NCI-H2029 treated with DMSO at 0.1 percent for 48 hours (cell line): ENCODE results near the gene LRRK2.
"Not testable (repeated sequence)": the region's sequence is repeated elsewhere in the genome, so short reads cannot be mapped to it uniquely, and the experiment has no call there.

Experiments
- DNase-seq: peaks from one replicate; lab custom pipeline; 2025; lab: John Stamatoyannopoulos, UW

Gene LRRK2

DNA sequence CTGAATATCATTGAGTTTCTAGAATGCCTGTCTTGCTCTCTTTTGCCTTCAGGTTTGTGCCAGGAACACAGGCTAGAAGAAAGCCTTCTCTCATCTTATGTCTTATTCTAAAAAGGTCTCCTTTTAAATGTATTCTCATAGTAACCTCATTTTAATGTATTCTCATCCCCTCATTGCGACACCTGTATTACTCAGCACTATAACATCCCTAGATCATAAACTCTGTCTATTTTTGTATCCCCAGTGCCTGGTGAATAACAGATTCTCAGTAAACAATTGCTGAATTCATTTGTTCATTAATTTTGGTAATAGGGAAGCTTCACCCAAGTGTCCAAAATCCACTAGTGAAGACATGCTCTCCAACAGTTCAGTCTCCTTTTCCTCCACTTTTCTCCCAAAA lies 8.8 kb upstream of the LRRK2 start:
- DNase-seq = no peak

DNA sequence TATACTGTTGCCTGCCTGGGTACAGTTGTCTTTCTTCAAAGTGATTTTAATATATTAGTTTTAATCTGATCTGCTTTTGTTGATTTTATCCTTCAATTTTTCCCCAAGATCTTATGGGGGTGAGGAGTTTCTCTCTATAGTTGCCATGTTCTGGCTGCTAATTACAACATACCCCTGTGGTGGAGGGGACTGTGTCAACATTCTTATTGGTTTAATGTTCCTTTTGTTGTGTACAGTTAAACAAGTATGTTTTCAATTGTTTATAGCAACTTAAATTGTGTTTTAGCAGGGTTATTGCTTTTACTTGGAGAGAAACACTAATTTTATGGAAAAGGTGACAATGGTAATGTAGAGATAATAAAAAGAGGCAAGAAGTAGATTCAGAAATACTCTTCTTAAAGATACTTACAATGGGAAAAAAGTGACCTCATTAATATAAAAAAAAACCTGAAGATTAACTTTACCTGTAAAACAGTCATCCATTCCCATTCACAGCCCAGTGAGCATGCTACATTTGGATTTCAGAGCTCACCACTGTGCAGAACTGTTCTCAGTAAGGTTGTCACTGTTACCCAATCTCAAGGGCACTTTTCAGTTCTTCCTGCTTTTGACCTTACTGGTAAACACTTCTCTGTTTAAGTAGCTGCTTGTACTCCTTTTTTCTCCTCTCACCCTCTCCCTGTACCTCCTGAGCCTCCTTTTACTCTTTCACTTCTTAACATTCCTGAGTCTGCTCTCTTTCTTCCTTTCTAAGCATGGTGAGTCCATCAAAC lies 8.1 kb upstream of the LRRK2 start:
- DNase-seq = no peak

DNA sequence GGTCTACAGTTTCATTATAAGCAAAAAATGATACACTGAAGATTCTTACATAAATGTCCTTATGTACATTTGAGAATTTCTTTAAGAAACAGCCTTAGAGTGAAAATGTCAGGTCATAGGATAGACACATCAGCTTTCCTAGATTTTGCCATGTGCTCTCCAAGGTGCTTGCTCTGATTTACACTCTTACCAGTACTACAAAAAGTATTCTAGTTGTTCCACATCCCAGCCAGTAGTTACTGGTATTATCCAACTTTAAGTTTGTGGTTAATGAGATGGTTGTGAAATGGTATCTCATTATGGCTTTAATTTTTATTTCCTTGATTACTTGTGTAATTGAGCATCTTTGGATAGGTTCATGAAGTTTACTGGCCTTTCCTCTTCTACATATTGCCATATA lies 5.0 kb upstream of the LRRK2 start:
- DNase-seq = no peak

DNA sequence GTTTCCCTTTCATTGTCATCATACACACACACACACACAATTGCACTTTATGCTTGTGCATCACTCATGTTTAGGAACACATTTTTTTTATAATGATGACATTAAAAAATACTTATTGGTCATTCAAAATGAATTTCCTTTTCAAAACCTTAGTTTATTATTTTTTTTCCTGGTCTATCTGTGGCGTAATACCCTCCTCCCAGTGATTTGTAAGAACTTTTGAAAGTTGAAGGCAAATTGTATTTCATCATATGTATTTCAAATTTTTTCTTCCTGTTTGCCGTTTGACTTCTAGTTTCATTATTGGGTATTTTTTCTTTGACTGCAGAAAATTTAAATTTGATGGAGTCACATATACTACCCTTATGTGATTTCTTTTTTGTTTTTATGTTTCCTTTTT lies 2.5 kb upstream of the LRRK2 start:
- DNase-seq = no peak

DNA sequence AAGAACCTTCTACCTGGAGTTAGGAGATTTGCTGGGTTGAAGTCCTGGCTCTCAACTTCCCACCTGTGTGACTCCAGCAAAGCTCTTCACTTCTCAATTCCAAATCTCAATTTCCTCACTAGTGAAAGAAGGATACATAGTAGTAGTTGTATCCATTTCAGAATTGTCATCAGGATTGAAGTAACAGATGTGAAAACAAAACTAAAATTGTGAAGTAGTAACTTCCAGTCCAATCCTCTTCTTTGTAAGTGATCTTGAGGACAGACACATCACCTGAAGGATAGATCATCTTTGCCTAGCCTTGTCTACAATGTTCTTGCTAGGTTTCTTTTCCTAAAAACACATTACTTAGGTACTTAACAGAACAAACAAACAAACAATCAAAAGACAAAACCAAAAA lies 1.2 kb upstream of the LRRK2 start:
- no peak for DNase-seq

DNA sequence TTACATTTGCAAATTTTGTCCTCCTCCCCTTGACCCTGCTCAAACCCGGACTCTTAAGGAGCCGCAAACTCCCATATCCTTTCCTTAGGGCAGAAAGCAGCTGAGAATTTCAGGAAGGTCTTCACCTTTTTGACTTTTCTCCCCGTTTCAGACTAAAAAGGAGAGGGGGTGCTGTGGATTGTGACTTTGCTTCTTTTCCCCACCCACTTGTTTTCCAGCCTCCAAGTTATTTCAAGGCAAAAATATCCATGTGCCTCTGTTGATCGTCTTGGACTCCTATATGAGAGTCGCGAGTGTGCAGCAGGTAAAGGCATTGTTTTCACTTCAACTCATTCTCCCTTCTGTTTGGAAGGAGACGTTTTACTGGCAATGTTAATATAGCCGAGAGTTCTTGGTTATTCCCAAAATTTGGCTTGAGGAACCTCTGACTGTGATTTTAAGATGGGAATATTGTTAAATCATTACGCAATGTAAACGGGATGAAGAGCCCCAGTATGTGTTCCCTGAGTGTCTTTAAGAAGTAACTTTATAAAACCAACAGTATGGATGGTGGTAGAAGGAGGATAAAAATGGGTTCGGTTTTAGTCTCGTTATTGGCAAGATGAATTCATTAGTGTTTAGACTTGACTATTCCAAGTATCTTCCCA lies 663 bp downstream of the LRRK2 start:
- no peak for DNase-seq

DNA sequence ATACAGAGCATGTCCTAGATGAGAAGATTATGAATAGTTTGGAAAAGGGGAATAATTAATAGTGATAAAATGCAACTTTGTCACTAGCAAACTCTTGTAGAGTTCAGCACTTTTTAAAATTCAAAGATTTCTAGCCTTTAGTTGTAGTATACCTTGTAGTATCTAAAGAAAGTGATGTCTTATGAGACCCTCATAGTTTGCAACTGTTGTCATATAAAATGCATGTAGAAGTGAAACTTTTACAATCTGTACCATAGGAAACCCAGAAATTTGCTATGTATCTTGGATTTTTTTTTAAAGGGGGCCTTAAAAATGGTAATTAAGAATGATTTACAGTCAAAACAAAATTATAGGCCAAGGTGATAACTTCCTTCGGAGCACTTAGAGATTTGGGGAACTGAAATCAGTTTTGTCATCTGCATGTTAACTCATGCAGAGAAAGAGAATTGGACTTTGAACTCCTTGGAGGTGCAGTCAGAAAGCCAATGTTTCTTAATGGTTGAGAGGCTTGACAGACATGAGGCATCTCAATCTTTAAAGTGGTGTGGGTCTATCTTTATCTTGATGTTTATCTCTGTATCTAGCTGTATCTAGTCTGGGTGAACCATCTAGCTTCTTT lies 1.3 kb downstream of the LRRK2 start:
- DNase-seq = no peak

DNA sequence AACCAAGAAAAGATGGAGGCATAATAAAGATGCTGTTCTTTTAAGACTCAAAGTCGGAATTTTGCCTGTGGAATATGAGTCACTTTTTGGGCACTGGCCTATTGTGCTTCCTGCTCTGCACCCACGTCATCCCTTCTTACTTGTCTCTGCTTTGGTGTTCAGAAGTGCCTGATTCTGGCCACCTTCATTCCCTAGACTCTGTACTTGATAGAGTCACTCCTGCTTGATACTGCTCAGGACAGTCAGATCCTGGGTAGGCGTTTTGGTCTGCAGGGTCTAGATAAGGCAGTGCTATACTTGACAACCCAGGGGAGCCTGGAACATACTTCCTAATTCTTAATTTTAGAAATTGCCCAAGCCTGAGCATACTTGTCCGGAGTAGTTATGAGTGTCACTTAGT lies 1.9 kb downstream of the LRRK2 start:
- no peak for DNase-seq

DNA sequence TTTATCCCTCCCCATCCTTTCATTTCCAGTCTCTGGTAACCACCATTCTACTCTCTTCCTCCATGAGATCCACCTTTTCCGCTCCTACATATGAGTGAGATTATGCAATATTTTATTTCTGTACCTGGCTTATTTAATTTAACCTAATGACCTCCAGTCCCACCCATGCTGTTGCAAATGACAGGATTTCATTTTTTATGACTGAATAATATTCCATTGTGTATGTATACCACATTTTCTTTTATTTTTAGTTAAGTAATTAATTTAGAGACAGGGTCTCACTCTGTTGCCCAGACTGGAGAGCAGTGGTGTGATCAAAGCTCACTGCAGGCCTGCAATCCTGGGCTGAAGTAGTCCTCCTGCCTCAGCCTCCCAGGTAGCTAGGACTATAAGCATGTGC lies 2.6 kb downstream of the LRRK2 start:
- DNase-seq = no peak

DNA sequence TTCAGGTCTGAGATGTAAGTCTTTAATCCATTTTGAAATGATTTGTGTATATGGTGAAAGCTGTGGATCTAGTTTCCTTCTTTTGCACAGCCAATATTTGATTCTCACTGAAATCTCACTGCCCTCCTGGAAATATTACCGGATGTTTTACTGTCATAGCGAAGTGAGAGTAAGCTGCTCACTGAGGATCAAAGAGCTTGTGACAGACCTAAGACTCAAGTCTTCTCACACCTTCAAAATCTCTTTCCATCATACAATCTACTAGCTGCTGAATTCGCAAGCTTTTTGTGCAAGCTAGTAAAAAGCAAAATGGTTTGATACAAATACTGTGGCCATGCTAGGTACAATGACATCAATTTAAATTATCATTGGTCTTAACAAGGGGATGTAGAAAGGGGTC lies 3.9 kb downstream of the LRRK2 start:
- DNase-seq = no peak

DNA sequence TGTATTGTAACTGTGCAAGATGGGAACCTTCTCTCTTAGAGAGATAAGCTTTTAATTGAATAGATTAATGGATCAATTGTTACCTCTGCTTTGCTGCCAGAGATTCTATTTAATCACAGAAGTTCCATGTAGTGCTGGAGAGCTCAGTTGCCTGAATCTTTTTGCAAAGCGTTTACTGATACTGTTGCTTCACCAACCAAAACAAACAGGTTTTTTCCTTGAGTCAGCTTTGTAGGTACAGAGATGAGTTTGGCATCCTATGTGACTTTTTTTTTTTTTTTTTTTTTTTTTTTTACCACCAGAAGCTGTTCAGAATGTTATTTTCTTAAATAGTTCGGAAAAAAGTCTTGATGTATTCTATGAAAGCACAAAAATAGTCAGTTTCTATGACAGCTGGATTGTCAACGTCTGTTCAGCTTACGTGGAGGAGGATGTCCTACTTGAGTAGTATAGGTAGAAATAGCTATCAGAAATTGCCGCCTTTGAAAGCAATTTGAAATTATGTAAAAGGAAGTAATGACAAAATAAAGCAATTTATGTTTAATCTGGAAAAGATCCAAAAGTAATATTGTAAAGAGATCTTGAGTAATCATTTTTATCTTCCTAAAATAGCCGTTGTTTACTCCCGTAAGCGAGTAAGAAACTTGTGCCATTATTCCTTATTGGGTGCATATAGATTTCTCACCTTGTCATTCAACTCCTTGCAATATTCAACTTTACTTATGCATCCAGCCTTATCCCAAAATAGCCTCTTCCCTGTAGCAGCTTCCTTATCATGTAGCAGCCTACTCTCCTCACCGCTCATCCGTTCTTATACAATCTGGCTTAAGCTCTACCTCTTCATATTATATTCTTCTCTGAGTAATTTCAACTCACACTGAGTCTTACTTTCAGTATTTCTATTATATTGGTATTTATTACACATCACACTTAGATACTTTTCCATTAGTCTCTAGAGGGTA lies 5.2 kb downstream of the LRRK2 start:
- no peak for DNase-seq

DNA sequence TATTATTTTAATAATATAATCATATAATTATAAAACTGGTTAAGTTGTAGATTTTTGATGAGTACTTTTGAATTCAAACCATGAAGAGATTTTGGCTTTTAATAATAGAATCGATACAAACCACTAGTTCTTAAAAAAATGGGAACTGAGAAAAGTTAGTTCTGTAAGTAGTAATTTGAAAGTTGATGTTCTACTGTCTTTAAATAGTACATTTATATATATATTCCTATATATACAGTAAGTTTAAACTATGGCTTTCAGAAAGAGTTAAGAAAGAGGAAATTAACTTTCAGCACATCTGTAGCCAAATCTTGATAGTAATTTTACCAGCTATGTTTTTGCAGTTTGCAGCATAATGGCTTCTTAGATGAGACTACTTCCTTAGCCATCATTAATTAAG lies 7.8 kb downstream of the LRRK2 start:
- DNase-seq = no peak

DNA sequence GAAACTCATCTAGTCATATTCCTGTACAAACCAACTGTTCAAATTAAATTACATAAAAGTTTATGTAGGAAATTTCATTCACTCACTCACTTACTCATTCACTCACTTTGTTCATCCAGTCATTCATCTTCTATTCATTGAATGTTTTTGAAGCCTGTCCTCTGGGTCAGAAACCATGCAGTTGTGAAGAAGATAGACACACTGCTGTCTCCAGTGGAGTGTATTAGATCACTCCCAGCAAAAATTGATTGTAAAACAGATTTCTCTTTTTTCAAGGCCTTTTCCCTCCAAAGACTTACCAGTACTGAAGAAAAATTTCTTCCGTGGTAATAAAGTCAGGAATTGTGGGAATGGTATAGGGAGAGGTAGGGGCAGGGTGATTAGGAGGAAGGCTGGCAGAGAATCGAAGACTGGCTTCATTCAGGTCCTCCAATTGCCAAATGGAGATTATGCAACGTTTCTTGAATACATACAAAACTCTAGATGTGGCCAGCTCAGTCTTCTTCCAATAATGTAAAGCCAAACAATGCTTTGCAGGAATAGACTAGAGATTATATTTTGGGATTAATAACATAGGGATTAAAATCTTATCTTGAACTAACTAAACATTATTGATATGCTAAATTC lies 9.1 kb downstream of the LRRK2 start:
- no peak for DNase-seq

DNA sequence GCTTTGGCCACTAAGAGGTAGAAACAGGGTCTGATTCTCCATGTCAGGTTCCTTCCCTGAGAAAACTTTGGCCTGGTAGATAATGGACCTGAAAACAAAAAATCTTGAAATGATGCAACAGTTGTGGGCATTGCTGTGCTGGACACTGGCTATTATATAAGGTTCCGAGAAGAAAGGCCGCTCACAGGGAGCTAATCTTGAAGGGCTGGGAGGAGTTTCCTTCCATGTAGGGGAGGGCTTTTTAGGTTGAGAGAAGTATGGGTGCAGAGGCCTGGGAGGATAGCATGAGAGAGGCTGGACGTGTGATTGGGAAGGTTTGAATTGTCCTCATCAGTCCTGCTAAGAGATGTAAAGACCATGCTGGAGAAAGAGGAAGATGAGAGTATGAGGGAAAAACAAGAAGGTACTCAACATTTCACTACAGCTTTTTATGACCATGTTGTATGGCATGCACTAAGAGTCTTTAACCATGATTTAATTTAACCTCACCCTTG lies 11.6 kb downstream of the LRRK2 start:
- DNase-seq = no peak

DNA sequence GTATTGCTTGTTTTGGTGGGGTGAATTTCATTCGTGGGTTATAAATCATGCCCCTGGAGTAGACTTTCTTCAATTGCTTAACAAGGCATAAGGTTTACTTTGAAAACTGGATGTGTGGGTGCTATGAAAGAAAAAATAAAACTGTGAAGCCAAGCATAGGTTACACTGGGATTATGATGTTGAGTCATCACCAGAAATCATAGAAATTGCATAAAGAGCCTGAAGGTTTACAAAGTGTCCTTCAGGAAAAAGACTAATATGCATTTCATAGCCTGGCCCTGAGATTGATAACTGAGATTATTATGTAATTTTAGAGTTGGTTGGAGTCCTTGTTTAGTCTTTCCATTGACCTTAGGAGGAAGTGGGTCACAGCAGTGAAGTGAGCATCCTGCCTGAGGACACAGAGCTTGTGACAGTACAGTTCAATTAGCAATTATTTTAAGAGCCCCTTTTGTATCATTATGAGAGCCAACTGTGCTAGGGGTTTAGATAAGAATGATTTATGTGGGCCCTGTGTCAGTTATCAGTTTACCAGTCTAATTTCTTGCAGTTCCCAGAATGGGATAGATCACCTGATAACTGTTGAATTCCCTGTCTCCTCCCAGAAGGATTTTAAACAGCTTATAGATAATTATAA lies 13.6 kb downstream of the LRRK2 start:
- no peak for DNase-seq

DNA sequence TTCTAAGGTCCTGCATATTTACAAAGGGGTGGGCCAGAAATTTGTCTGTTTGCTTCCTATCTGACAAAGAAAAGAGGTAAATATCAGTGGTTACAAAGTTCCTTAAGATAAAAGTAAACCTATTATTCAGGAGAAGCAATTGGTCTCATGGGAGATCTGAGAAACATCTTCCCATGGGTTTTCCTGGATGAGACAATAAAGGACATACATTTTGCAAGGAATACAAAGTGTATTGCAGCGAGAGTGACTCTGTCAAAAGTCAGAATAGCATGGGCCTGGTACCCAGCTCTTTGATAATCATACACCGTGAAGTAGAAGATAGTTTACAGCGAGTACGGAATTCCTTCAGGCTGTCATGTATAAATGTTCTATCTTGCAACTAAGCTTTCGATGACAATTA lies 14.2 kb downstream of the LRRK2 start:
- no peak for DNase-seq

DNA sequence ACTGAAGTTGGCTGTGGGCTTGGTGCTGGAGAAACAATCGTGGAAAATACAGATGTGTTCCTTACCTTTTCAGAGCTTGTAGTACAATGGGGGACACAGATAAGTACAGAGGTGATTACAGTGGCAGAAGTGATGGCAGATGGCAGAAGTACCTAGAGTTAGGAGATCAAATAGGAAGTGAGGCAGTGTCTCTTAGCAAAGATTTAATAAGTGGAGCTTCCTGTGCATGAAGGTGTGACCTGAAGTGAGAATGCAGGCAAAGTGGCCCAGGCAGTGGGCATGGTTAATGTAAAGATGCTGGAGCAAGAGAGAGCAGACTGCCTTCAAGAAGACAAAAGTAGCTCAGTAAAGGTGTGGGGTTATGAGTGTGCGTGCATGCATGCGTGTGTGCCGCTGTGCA lies 16.0 kb downstream of the LRRK2 start:
- DNase-seq = no peak

DNA sequence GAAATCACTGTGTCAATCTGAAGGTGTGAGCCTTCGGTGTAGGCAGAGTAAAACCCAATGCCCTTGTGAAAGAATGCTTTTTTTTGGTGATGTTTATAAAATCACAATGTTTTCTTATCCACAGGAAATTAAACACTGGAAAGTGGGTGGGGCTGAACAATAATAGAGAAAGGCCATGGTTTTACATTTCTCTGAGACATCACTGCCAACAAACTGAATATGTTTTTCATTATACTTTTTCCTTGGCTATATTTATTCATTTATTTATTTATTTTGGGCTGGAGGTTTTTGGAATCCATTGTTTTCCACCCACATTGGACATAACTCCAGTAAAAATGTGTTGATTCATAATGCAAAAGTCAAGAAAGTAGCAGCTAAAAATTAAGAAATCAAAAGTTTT lies 16.9 kb downstream of the LRRK2 start:
- no peak for DNase-seq

DNA sequence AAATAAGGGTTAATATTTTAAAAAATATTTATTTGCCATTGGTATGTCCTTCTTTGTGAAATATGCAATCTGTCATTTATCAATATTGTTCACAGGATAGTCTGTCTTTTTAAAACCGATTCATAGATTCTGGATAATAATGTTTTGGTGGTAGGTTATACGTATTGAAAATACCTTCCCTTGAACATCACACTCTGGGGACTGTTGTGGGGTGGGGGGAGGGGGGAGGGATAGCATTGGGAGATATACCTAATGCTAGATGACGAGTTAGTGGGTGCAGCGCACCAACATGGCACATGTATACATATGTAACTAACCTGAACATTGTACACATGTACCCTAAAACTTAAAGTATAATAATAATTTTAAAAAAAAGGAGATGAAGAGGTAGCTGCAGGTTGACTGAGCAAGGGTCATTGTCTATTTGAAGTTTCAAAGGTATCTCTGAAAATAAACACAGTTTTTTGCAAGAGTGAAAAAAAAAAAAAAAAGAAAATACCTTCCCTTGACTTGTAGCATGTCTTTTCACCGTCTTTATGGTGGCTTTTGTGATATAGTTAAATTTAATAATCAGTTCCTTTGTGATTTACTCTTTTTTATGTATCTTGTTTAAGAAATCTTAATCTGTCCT lies 19.8 kb downstream of the LRRK2 start:
- DNase-seq = not testable (repeated sequence)

DNA sequence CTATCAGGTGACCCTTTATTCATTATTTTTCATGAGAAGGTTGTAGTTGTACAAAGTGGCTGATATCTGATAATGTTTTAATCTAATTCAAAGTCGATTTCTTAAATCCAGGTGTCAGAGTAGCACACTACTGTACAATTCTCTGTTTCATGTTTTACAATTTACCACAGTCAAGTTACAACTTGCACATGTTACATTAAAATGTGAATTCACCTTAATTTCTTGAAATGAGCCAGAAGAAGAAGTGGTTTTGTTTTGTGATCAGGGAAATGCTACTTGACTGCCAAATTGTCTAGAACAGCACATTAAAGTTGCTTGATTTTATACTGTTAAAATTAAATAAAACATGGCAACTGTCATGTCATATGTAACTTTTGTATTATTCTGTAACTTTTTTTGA lies 23.2 kb downstream of the LRRK2 start:
- no peak for DNase-seq
